Cardiac septum (tissue), 1 donor: Measurements from ENCODE around the gene SLC22A5. TPM values are rescaled to one million over a fixed set of nuclear protein-coding genes. Genes with fewer than 3 reads are reported as not detected.

ENCODE experiments used
- DNase-seq: peaks from one replicate; pipeline ENCODE4 v3.0.0-alpha.2; 2020; ENCODE audit warnings: low spot score
- intact Hi-C: fragments of 100-400 bp; cut with DNase I; formaldehyde crosslinking; loops from one replicate; pipeline ENCODE4 v1.14.0; 2022
- total RNA-seq: library from RNA; stranded (reverse); fragmentation: NEBNext Ultra II Directional; extraction: Animal tissue kit (Norgen Biotek cat#: 25700); gene quantifications from one replicate; pipeline ENCODE4 v1.2.1, GENCODE V29; 2021
- donor health status: DM: no; HTN: no; CAD: no.

The SLC22A5 gene
- total RNA-seq, 1 donor from 2014 or later: 9.2 TPM

DNA sequence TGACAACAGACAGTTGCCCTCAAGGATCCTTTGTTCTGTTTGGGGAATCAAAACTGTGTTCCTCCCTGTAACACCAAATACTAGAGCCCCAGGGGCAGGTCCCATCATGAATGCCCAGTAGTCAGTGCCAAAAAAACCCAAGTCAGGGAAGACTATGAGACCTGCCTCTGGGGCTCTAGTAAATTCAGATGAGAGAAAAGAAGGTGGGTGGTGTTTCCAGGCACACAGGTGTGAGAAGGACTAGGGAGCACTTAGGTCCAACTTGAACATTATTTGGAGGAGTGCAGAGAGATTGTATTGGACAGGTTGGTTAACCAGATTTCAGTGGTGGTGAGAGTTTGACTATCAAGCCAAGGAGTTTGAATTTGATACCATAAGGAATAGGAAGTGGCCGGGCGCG is 52.0 kb downstream of the SLC22A5 start:
- intact Hi-C loops: loop anchor here (2.0 to 5.0 kb wide), 2 partner anchors 34 to 69 kb away; partner anchors contain the start of gene IRF1
- DNase-seq: no peak

GRCh38 chr5:132422720-132423437 is 53.4 kb downstream of the SLC22A5 start:
- peak; percentile 82 for DNase-seq
- intact Hi-C loops: loop anchor here (5.0 kb wide), 1 partner anchor 36 kb away; no protein-coding TSS in a partner anchor

GRCh38 chr5:132423438-132423898 is 54.0 kb downstream of the SLC22A5 start:
- no peak for DNase-seq
- intact Hi-C loops: loop anchor here (5.0 kb wide), 1 partner anchor 36 kb away; no protein-coding TSS in a partner anchor

DNA sequence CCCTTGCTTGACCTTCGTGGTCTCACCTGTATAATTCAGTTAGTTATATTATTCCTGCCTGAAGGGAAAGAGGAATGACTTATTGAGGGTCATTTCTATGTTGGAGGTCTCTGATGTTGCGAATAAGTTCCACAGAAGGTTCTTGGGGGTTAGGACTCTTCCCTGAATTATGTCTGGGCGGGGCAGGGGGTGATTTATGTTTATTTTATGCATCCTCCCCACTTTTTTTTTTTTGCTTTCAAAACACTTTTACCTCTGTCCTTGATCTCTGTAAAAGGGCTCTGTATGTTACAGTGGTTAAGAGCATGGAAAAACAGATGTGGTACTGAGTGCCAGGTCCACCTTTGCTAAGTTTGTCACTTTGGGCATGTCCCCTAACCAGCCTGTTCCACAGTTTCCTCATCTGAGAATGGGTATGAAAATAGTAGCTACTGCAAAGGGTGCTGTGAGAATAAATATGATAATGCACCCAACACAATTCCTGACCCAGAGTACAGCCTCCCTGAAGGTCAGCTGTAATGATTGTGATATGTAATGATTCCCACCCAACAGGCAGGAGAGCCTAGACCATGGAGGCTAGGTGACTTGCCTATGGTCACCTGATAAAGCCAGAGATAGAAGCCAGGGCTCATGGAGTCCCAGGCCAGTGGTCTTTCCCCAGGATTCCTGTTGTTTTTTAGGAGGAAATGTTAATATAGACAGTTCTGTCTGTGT is 54.8 kb downstream of the SLC22A5 start:
- intact Hi-C loops: loop anchor here (5.0 kb wide), 1 partner anchor 37 kb away; no protein-coding TSS in a partner anchor
- no peak for DNase-seq

DNA sequence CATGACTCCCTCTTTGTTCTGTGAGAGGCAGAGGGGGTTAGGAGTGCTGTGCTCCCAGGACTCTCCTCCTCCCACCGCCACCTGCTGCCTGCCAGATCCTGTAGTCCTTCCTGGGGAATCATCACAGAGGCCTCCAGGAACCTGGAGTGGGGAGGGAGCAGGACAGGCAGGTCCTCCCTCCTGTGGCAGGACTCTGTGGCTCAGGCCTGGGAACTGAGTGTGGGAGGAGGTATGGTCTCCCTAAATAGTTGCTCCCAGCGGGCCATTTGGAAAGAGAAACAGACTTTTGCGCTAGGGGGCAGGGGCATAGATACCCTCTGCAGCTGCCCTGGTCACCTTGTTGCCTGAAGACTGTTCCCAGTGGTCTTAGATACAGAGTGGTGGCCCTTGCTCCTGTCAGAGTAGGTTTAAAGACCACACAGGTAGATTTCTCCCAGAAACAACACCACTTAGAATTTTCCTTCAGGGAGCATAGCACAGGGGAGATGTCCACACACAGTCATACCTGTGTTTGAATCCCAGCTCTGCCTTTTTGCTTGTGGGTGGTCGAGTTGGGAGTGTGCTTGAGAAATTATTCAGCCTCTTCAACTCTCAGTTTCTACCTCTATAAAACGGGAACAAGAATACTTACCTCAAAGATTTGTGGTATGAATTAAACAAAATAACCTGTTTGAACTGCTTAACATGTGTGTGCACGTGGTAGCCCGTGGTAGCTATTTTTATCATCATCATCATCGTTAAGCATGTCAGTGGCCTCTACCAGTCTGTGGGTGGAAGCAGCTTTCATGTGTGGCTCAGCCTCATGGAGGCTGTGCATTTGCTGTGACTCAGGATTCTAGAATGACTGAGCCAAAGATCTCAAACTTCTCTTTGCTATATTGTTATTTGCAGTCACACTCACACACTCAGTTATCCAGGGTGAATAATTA is 55.8 kb downstream of the SLC22A5 start:
- intact Hi-C loops: loop anchor here (5.0 kb wide), 1 partner anchor 52 kb away; no protein-coding TSS in a partner anchor
- no peak for DNase-seq

DNA sequence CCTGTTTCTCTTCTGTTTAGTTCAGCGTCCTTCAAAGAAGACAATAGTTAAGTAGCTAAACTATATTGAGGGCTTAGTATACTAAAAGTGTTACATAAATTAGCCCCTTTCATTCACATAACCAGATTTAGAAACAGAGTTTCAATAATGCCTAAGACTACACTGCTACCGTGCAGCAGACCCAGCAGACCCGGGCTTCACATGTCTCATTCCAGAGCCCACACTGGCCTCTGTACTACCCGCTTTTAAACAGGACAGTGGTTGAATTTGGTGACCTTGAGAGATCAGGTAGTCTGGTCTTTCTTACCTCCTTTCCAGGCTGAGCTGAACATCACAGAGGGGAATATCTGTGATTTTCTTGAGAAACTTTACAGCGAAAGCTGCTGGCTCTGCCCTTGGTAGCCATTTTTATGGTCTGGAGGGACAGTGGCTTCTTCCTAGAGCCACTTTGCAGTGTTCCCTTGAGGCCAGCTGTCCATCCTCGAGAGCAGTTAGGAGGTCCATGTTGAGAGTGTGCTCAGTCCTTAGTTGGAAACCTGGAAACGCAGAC is 56.5 kb downstream of the SLC22A5 start:
- DNase-seq: no peak
- intact Hi-C loops: loop anchor here (5.0 kb wide), 1 partner anchor 51 kb away; no protein-coding TSS in a partner anchor

DNA sequence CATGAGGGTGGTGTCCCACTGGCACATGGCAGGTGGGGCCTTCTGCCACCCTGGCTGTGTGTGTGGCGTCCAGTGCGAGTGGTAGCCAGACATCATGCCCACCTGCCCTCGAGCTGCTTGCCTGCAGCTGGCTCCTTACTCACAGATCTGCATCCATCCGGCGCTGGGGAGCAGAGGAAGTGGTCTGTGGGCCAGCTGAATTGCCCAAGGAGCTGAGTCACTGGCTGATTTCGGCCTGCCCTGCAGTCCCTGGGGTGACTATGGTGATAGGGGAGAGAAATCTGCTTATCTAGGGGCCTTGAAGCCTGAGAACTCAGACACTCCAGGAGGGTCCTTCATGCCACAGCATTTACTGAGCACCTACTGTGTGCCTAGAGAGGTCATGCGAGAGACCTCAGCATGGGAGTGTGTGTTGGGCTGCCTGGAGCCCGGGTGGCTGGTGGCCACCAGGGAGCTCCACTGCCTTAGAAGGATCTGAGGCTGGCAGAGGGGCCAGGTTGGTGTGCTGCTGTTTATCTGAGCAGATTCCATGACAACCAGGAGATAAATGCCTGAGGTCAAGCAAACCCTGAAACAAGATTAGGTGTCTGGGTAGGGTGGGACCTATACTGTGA is 57.1 kb downstream of the SLC22A5 start:
- DNase-seq: peak; percentile 93
- intact Hi-C loops: loop anchor here (5.0 kb wide), 1 partner anchor 51 kb away; no protein-coding TSS in a partner anchor

DNA sequence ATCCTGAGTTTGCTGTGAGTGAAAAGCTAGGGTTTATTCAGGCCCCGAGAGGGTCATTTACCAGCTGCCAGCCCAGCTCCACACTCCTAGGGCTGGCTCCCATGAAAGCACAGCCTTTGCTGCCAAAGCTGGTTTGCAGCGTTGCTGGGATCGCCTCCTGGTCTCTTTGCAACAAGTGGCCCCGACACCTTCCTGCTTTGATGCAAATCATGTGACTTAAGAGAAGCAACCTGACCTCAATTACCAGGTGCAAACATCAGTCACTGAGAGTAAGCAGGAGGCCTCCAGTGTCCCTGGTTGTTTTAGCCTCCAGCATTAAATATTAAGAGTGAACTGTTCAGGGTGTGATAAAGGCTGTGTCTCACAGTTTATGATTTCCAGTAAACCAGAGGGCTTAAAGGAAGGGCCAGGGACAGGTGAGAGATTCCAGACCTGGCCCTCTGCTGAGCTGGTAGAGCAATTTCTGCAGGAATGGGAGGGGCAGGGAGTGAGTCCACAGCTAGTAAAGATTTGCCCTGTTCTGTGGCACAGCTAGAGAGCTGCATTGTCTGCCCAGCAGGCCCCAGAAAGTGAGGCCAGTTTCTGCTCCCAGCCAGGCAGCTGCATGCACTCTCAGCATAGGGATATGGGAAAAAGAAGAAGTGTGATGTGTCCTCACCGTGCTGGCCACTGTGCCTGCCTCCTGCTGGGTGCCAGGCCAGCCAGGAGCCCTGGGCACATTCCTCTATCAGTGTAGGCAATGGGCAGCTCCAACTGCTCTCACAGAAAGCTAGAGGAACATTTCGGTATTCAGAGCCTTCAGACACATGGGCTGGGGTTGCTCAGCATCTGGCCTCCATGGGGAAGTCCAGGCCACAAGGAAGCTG is 58.0 kb downstream of the SLC22A5 start:
- DNase-seq: peak; percentile 86
- intact Hi-C loops: loop anchor here (5.0 kb wide), 1 partner anchor 50 kb away; no protein-coding TSS in a partner anchor

DNA sequence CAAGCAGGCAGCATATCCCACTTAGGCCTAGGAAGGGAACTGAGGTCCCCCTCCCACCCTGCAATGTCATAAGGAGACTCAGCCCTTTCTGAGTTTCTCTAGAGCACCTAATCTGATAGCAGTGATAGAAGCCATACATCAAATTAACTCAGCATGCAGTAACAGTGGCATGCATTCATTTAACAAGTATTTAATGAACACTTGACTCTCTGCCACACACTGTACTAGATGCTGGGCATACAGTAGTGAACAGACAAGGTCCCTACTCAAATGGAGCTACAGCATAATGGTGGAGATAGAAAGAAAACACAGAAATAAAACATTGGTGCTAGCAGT is 58.6 kb downstream of the SLC22A5 start:
- DNase-seq: no peak
- intact Hi-C loops: loop anchor here (5.0 kb wide), 1 partner anchor 49 kb away; no protein-coding TSS in a partner anchor

DNA sequence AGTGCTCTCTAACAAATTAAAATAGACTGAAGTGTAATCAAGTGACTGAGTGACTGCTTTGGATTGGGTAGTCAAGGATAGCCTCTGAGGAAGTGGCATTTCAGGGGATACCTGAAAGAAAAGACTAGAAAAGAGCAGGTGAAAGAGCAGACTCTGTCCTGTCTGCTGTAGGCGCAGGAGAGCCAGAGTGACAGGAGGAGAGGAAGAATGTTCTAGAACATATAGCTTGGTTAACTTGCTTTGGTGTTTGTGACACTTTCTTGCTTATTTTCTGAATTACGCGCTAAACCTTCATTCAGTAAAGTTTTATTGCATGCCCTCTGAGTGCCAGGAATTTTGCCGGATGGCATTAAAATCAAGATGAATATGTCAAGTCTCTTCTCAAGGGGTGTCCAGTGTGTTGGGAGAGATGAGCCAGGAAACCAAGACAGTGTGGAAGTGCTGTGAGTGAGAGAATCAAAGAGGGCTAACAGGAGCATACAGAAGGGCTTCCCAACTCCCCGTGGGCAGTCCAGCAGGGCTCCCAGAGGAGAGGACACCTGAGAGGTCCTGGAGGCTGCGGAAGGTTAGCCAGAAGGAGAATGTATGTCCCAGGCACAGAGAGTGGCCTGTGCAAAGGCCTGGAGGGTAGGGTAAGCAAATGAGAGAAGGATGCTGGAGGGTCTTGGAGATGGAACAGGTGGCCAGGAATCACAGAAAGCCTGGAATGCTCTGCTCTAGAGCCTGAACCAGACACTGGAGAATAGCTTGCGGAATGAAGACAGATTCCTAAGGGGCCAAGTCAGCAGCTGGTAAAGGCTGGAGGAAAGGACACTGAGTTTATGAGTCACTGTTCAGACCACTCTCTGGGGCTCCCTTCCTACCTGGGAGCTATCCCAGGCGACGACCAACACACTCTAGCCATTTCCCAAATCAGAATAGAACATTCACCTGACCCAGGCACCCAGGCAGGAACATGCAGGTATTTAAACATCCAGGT is 59.3 kb downstream of the SLC22A5 start:
- intact Hi-C loops: loop anchor here (5.0 kb wide), 1 partner anchor 49 kb away; no protein-coding TSS in a partner anchor
- DNase-seq: no peak

DNA sequence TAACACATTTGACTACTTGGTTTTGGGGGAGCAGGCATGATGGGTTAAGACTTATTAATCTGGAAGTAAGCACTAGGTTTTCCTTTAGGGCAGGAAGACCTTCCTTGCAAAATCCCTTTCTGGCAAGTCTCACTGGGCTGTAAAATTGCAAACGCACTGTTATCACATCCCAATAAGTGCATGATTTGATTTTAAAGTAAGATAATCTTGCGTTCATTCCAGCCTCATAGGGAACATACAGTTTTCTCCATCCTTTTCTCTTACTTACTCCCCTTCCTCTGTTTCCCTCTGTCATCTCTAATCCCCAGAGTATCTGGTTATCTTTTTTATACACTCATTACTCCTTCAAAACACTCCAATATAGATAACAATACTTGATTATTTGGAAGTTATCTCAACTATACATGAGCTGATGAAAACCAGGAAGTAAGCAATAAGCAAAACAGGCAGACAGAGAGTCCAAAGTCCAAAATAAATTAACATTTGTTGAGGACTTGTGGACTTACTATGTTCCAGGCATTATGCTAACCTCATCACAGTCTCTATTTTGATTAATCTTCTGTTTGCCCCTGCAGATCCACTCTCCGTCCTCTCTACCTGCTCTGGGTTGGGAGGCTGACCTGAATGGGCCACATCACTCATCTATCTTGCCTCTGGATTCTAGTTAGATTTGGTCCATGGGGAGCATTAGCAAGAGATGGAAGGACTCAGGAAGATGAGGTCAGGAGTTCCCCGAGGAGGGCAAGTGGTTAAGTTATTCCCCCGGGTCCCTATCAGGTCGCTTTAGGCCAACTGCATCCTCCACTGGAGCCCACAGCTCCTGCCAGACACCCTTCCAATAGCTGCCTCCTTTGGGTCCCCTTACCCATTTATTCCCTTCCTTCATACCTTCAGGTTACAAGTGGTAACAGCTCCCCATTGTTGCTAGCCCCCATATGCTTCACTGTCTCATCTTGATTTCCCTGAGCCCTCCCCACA is 60.2 kb downstream of the SLC22A5 start:
- DNase-seq: no peak
- intact Hi-C loops: loop anchor here (5.0 kb wide), 1 partner anchor 48 kb away; no protein-coding TSS in a partner anchor

DNA sequence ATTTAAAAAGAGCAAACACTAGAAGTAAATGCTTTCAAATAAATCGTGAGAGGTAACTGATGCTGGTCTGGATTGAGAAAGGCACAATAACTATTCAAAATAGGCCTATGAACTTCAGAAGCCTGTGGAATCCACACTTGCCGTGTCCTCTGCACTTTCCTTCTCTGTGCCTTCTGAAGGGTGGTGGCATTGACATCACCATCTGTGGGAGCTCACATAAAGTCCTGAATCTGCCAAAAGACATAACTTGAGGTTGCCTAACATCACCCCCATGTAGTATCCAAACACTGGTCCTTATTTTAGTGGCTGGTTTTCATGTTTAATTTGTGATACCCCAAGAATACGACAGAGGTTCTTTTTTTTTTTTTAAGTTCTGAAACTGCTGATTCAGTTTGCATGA is 61.2 kb downstream of the SLC22A5 start:
- intact Hi-C loops: no loop called here
- DNase-seq: no peak

DNA sequence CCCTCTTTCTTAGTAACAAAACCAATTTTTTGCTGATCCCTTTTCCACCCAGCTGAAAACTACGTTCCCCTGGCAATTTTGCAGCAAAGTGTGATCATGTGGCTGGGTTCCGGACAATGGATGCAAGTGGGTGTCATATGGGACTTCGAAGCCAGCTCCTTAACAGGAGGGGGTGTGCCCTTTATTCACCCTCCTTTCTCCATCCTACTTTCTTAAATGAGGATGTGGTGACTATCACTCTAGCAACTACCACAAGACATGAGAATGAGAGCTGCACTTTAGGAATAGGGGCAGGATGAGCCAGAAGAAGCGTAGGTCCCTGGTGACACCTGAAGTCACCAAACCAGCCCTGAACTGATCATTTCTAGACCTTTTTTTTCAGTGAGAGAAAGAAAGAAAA is 62.1 kb downstream of the SLC22A5 start:
- no peak for DNase-seq
- intact Hi-C loops: no loop called here

- intact Hi-C loops: no loop called here
- no peak for DNase-seq
Measured at GRCh38 chr5:132433141-132433540, 63.6 kb downstream of the SLC22A5 start.
